GM19238 (cell line): ENCODE results near the gene ZC3H10.
"Not testable (repeated sequence)": the region's sequence is repeated elsewhere in the genome, so short reads cannot be mapped to it uniquely, and the experiment has no call there.

Experiments used
- DNase-seq: peaks from one replicate; pipeline ENCODE4 v3.0.0; 2011; ENCODE audit warnings: low spot score; ENCODE audit not compliant: insufficient read length

ZC3H10 gene

DNA sequence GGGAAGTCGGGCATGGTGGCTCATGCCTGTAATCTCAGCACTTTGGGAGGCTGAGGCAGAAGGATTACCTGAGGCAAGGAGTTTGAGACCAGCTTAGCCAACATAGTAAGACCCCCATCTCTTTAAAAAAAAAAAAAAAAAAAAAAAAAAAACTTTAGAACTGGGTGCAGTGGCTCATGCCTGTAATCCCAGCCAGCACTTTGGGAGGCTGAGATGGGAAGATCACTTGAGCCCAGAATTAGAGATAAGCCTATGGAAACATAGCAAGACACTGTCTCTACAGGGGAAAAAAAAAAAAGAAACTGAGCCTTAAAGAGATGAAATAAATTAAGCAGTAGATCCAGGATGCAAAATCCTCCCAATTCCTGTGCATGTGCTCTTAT is 15.4 kb upstream of the ZC3H10 start:
- no peak for DNase-seq

DNA sequence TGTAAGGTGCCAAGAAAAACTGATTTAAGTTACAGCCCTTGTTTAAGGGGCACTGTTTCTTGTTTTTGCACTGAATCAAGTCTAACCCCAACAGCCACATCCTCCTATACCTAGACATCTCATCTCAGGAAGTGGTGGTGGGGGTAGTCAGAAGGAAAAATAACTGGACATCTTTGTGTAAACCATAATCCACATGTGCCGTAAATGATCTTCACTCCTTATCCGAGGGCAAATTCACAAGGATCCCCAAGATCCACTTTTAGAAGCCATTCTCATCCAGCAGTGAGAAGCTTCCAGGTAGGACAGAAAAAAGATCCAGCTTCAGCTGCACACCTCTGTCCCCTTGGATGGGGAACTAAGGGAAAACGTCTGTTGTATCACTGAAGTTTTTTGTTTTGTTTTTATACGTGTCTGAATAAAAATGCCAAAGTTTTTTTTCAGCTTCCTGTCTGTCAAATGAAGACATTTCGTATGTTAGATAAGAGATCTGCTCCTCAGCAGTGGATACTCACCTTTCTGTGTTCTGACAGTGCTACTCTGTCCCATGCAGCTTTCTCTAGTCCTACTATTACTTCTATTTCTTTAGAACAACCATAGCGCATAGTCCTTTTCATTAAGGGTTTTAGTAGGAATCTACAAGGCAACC is 14.9 kb upstream of the ZC3H10 start:
- DNase-seq: no peak

DNA sequence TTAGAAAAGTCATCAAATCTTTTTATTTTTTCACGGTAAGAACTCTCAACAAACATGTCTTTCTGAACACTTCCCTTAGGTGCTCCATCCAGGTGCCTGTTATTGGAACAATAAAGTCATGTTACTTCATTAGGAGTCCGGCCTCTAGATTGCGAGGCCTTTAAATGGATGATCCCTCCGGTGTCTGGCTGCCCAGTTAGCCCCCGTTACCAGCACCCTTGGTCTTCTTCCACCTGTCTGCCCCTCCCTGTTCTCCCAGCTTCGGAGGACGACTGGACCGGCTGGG is 14.3 kb upstream of the ZC3H10 start:
- no peak for DNase-seq

DNA sequence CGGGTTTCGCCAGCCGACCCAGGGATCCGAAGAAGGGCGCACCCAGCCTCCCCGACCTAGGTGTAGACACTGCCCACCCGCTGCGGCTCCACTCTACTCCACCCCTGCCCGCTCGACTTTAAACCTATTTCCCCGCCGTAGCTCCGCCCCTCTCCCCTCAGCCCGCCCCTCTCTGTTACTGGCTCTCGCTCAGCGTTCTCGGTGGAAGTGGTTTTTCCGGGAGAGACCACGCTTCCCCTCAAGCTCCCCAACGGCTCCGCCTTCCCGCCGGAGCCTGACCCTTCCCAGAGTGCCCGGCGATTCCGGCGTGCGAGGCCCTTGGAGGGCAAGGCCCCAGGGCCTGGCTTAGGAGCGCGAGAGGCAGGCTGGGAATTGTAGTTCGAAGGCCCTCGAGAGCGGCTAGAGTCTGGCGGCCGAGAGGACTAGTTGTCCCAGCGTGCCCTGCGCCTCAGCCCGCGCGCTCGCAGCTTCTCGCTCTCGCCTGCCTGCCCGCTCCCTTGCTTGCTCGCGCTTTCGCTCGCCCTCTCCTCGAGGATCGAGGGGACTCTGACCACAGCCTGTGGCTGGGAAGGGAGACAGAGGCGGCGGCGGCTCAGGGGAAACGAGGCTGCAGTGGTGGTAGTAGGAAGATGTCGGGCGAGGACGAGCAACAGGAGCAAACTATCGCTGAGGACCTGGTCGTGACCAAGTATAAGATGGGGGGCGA is 13.8 kb upstream of the ZC3H10 start, which contains the start of gene PA2G4:
PA2G4 (plus strand) TSS at position 451 of the 706 bp plus-strand sequence; CDS start at position 630, 179 bp downstream.
- peak; percentile 95 for DNase-seq

DNA sequence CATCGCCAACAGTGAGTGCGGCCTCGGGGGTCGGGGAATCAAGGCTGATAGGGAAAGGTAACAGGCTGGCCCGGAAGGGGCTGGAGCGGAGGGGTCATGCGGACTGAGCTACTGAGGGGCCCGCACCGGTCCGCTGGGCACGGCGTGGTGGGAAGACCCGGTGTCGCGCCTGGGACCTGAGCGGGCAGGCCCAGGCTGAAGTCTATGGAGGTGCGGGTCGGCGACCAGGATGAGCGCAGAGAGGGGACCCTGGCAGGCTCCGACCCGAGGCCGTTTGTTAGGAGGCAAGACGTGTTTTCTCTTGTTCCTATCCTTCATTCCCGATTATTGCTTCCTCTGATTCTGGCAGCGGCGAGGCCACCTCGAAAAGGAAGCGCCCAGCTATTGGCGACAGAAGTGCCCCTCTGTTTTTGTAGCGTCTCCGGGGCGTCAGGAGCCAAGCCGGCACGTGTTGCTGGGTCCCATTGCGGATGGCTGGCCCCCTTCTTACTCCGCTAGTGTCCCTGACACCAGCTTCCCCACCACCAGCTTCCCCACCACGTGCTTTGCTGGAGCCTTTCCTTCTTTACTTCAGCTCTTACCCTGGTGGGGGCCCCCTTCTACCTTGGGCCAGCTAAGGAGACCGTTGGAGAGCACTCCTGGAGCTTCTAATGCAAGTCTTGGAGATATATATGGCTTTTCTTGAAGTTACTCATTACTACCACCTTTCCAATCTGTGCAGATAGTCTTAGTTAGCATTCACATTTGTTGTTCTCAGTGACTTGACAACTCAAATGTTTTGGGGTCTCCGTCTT is 13.1 kb upstream of the ZC3H10 start:
- DNase-seq: no peak

GRCh38 chr12:56105609-56105902 is 12.5 kb upstream of the ZC3H10 start:
- no peak for DNase-seq

DNA sequence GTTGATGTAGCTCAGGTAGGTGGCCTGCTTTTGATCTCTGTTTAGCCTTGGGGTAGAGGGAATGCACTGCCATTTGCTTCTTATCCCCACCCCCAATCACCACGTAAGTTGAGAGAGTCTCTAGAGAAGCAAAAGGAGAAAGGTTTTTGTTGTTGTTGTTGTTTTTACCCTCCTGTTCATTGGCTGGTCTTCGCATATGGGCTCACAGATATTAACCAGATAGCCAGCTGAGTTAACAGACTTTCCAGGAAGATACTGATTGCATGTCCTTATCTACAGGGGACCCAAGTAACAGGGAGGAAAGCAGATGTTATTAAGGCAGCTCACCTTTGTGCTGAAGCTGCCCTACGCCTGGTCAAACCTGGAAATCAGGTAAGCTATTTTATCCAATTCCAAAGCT is 10.8 kb upstream of the ZC3H10 start:
- no peak for DNase-seq

GRCh38 chr12:56110571-56110970 is 7.5 kb upstream of the ZC3H10 start:
- DNase-seq: no peak

DNA sequence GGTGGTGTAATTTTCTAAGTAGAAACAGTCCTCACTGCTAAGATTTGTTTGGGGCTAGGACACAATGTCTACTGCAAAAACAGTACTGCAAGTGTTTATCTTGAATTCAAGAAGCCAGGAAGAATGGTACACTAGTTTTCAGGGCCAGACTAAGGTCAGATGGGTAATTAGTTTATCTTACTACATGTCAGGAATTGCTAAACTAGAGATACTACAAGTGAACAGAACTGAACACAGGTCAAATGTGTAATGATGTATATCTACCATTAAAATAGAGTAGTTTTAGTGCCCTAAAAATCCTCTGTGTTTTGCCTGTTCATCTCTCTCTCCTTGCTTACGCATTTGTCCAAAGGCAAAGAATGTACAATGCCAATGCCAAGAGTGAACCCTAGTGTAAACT is 4.0 kb upstream of the ZC3H10 start:
- DNase-seq: no peak

DNA sequence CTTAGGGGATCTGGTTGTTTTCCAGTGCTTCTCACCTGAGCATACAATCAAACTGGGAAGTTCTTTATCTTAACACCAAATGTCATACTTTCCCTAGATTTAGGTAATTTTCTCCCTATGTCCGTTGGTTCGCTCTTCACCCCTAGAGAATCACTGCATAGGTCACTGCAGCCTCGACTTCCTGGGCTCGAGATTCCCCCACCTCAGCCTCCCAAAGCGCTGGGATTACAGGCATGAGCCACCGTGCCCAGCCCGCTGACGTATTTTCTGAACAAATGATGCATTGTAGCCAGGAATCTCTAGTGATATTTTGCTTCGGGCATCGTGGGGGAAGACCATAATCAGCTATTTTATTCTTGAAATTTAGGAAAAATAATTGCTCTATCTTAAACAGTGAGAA is 2.7 kb upstream of the ZC3H10 start:
- no peak for DNase-seq

GRCh38 chr12:56116267-56117081 is 1.6 kb upstream of the ZC3H10 start, which contains the start of gene RPL41:
Gene RPL41, plus strand, starts transcription at chr12:56116633.
- peak; percentile 61 for DNase-seq

DNA sequence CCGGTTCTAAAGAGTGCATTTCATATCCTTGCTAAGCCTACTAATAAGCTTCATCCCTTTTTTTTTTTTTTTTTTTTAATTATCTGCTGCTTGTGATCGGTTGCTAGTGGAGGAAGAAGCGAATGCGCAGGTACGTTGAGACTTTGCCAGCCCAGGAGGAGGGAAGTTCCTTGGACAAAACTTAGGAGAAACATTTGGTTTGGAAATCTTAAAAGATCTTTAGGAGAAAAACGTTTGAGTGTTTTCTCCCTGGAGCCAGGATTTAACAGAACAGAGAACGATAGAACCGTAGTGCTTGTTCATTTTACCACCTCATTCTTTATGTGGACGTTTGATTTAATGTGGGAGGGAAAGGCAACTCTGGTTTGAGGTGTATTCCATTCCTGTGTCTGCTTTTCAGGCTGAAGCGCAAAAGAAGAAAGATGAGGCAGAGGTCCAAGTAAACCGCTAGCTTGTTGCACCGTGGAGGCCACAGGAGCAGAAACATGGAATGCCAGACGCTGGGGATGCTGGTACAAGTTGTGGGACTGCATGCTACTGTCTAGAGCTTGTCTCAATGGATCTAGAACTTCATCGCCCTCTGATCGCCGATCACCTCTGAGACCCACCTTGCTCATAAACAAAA is 872 bp upstream of the ZC3H10 start:
- not testable (repeated sequence) for DNase-seq

DNA sequence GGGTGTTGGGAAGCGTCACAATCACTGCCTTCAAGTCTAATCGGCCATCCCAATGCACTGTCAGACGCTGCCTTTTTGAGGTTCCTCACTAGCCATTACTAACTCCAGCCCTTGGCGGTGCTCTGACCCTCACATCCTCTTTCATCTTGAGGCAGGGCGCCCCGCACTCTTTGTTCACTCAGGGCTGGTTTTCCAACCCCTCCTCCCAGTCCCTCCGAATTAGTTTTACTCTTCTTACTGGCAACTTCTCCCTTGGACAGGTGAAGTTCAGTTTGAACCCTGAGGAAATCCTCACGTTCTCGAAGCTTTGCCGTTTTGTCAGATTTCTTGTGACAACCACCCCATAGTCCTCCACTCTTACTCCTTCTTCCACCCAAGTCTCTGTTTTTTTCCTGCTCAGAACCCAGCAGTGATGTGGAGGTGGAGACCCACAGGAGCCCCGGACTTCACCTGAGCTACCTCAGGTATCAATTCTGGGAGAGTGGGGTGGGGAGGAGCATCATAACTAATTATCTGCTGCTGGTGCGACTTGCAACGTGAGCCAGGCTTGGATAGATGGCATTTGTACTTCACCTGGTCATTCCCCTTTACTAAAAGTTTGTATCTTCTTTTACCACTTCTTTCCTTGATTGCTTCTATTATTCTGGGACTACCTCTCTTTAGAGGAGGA is 757 bp downstream of the ZC3H10 start:
- no peak for DNase-seq

GRCh38 chr12:56119361-56119796 is 1.3 kb downstream of the ZC3H10 start:
- DNase-seq: no peak

- no peak for DNase-seq
Measured at GRCh38 chr12:56120158-56120846, 2.2 kb downstream of the ZC3H10 start.

DNA sequence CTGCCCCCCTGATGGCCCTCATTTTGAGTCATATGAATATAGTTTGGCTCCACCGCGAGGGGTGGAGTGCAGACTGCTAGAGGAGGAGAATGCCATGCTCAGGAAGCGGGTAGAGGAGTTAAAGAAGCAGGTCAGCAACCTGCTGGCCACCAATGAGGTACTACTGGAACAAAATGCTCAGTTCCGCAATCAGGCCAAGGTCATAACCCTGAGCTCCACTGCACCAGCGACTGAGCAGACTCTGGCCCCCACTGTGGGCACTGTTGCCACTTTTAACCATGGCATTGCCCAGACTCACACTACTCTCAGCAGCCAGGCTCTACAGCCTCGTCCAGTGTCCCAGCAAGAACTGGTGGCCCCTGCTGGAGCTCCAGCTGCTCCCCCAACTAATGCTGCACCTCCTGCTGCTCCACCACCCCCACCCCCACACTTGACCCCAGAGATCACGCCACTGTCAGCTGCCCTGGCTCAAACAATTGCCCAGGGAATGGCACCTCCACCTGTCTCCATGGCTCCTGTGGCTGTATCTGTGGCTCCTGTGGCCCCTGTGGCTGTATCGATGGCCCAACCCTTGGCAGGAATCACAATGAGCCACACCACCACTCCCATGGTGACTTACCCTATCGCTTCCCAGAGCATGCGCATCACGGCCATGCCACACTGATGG is 3.3 kb downstream of the ZC3H10 start:
- no peak for DNase-seq

DNA sequence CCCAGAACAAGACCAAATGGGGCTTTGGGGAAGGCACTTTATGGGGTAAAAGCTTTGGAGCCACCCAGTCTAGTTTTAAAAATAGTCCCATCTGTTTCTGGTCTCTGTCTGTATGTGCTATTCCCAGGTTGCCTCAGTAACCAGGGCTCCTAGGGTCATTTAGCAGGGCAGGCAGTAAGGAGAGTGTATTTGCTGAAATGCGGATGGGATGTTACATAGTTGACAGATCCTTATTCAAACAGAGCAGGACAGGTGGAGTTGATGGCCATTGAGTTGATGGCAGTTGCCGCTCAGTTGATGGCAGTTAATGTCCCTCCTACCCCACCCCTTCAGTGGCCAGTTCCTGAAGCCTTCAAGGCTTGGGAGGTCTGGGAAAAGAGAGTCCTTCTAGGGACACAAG is 4.6 kb downstream of the ZC3H10 start:
- no peak for DNase-seq

DNA sequence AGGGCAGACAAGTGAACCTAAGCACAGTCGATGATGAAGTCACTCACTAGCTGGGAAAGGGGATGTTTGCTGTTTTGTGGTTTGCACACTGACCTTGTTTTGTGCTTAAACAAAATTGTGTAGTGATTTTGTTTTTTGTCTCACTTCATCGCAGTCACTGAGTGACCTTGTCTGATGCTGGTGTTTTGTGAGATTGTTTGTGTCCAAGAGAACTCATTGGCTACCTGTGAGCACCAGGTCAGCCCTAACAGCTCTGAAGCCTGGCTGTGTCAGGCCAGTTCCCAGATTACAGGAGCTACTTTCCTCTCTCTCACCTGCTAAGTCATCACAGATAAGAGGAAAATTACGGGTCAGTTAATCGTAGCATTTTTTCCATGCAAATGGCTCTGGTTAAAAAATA is 6.1 kb downstream of the ZC3H10 start:
- DNase-seq: no peak

DNA sequence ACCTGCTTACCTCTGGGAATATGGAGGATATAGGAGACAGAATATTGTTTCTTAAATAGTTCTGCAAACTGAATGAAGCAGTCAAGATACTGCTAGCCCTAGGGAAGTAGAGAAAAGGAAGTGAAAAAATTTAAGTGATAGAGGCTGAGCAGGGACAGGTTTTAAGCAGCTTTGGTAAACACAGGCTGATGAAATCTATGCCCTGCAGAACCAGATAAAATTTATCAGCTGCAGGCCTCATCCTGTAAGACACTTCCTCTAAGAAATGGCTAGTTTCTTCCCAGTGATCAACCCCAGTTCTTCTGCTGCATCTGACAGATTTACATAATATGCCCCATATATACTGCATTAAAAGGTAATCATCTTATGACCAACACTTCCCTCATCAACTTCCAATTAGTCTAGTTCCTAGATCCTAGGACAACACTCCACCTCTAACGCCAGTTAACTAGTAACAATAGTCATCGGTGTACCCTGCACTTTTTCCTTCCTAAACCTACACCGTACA is 8.7 kb downstream of the ZC3H10 start:
- DNase-seq: no peak
